Measurements from ENCODE around the gene GRM8.

GRM8 gene

DNA sequence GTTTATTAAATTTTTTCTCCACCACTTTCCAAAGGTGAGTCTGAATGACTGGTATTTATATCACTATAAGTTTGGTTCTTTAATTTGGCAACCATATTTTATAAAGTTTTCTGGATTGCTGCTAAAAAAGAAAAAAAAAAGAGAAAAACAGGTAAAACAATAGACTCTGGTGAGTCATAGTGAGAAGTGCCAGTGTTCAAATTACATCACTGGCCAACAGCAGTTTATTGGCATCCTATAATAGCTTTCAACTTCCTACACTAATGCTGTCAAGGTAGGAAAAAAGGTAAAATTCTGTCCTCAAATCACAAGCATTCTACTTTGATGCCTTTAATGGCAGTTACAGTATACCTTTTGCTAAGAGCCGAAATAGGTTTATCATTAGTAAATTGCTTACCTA lies 808.8 kb downstream of the GRM8 start:
- no peak for DNase-seq (ENCODE audit: low read depth in 2 of 2)

DNA sequence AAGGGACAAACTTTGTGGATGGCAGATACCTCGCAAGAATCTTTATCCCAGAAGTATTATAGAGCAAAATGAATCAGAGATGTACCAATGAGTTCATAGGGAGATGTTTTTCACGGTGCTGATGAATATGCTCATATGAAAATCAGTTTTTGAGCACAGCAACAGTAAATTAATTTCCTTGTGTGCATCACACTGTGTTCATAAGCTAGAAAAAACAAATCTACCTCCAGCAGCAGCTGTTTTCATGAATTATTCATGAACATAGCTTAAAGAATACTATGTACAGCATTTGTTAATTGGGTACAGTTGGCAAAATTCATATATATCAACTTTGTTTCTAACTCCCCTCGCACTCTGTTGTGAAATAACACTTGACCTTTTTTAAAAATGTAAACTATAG lies 809.8 kb downstream of the GRM8 start:
- no peak for DNase-seq (ENCODE audit: low read depth in 2 of 2)

DNA sequence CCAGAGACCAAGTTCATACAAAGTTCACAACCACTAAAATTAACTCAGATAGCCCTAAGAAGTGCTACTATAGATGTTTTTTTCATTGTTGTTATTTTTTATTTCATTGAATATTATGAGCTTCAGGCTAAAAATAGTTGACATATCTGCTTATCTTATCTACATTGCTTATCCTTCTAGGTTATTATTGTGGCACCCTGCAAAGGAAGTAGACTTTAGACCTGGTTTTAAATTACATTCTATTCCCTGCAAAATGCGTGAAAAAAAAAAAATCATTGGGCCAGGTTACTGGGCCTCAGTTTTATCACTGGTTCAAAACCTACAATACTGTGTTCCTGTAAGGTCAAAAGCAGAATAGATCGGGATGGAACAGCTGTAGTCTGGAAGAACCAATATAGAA lies 811.0 kb downstream of the GRM8 start:
- DNase-seq (ENCODE audit: low read depth in 2 of 2): no peak

DNA sequence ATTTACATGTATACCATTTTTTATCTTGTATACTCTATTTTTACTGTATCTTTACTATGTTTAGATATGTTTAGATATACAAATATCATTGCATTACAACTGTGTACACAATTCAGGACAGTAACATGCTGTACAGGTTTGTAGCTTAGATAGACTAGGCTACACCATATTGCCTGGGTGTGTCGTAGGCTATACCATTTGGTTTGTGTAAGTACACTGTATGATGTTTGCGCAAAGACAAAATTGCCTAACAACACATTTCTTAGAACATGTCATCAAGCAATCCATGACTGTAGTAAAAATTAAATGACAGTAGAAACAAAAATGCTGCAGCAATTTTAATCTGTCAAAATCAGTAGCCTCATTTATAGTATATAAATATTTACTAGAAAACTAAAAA lies 812.2 kb downstream of the GRM8 start:
- DNase-seq (ENCODE audit: low read depth in 2 of 2): no peak

DNA sequence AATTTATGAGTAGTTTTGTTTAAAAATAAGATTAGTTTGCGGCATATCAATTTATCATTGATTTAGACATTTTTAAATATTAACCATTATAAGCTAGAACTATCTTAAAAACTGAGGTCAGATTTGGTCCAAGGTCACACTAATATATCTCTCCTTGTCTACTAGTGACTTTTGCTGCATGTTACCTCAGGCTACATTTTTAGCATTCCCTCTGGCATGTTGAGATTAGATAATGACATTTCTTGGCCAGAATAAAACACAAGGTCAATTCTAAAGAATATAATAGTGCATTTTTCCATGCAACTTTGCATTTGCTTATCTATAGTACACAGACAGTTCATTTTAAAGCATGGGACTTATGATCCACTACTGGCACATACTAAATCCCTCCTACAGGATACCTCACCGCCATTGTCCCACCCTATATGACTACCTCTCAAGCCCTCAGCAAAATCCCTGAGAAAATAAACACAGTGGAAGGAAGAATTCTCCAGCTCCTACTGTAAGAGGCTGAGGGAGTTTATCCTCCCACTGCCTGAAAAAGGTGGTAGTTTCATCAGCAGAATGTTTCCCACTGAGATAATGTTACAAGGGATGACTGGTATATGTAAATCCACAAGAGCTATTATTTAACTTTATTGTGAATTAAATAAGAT lies 816.4 kb downstream of the GRM8 start:
- DNase-seq (ENCODE audit: low read depth in 2 of 2): no peak

DNA sequence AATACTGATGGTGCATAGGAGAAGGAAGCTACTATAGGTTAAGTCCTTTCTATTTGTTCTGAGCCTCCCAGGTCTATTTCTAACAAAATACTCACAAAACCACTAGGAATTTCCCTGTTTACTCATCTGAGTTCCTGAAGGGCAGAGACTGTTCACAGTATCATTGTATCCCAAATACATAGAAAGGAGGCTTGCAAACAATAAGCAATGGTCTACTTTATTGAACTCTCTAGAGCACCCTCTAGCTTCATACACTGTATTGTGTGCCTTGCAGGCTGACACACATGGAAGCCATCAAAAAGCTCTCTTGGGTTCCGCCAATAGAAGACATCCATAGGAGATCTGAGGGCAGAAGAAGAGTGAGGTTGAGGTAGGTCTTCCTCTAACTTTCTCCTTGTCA lies 826.1 kb downstream of the GRM8 start:
- DNase-seq (ENCODE audit: low read depth in 2 of 2): no peak

DNA sequence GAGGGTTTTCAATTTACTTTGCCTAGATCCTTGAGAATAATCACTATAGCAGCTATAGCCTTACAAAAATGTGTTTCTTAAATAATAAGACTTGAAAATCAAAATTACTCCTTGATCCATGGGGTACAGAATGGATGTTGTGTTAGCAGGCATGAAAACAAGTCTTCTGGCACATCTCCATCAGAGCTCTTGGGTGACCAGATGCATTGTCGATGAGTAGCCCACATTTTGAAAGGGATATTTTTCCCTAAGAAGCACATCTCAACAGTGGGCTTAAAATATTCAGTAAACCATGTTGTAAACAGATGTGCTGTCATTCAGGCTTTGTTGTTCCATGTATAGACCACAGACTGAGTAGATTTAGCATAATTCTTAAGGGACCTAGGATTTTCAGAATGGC lies 827.8 kb downstream of the GRM8 start:
- DNase-seq (ENCODE audit: low read depth in 2 of 2): no peak

DNA sequence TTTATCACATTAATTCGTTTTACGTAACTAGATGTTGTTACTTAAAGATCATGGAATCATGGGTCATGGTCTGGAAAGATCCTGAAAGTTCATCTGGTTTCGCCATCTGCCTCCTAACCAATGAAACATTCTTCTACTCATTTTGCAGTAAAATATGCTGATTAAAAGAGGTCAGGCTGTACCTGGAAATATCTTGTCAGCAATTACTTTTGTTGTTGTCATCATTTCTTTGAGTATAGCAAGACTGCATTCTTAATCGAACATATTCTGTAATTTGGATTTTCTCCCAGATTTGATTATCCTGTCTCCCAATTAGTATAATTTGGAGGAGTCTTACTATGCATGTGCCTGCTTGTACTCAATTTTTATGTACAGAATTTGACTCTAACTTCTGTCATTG lies 833.7 kb downstream of the GRM8 start:
- DNase-seq (ENCODE audit: low read depth in 2 of 2): no peak

DNA sequence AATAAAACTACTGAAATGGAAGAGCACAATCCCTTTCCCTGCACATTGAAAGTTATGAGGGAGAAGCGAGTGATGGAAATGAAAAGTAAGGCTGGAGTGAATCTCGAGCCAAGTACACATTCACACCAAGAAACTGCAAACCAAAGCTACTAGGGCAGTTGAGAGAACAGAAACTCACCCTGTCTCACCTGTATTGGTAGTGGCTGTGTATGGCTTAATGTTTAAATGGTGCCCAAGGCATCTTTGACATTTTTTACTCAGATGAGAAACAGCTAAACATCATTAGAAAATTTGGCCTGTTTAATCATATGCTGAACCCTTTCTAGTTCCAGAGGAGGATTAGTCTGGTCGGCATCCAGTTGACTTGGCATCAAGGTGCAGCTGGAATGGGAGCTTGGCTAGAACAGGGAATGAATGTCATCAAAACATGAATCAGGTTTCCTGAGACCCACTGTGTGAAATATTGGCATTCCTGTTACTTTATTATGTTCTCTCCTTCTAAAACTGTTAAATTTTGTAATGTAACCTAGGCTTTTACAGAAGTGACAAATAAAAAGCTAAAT lies 840.8 kb downstream of the GRM8 start:
- no peak for DNase-seq (ENCODE audit: low read depth in 2 of 2)

DNA sequence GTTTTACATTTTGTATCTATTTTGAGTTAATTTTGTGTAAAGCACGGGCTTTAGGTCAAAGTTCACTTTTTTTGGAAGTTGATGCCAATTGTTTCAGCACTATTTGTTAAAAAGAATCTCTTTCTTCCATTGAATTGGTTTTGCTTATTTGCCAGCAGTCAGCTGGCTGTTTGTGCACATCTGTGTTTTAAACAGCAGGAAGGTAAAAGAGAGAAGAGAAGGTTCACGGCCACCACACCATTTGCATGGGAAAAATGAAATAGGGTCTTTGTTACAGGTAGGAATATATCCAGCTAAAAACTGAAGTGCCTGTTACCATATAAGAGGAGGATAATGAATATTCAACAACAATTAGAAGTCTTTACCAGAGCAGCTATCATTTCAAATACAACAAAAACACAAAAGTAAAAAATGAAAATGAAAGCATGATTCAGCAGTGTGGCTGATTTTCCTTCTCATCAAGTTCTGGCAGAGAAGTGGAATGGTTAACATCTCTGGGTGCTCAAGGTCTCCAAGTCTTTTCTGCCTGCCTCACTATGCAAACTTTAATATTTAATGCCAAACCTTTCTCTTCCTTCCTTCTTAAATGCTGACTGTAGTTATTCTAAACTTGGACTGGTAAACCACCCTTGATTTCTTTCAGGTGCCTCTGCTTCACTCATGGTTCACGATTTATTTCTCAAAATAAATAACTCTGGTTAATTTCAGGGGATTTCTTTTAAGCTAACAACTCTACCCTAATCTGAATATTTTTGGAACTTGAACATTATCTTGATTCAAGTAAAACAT lies 841.5 kb downstream of the GRM8 start:
- DNase-seq (ENCODE audit: low read depth in 2 of 2): no peak

DNA sequence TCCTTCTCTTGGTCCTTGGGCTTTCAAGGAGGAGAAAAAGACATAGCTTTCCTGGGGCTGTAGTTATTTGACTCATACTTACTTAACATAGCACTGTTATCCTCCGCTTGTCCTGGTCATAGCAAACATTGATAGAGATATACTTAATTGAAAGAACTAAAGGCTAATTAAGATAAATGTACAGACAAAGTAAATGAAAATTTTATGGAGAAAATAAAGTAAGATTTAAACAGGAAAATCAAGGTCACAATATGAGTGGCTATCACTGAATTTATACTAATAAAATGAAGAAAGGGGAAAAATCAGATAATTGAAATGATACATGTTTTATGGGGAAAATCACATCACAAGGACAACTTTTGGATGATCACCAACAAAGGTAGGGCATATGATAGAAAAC lies 849.7 kb downstream of the GRM8 start:
- DNase-seq (ENCODE audit: low read depth in 2 of 2): no peak

DNA sequence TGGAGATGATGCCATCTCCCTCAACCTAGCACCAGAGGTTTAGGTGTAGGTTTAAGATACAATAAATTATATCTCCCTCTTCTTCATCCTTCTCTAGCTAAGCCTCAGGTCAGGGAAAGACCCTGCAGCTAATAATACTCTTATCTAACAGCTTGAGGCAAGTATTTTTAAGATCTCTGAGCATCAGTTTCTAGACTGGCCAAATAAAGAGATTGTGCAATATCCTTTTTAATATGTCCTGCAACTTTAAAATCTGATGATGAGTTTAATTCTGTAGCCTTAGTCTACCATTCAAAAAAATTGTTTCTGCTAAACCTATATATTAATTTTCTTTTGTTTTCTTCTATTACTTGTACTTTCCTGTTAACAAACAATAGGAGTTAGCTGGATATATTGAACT lies 850.8 kb downstream of the GRM8 start:
- no peak for DNase-seq (ENCODE audit: low read depth in 2 of 2)

DNA sequence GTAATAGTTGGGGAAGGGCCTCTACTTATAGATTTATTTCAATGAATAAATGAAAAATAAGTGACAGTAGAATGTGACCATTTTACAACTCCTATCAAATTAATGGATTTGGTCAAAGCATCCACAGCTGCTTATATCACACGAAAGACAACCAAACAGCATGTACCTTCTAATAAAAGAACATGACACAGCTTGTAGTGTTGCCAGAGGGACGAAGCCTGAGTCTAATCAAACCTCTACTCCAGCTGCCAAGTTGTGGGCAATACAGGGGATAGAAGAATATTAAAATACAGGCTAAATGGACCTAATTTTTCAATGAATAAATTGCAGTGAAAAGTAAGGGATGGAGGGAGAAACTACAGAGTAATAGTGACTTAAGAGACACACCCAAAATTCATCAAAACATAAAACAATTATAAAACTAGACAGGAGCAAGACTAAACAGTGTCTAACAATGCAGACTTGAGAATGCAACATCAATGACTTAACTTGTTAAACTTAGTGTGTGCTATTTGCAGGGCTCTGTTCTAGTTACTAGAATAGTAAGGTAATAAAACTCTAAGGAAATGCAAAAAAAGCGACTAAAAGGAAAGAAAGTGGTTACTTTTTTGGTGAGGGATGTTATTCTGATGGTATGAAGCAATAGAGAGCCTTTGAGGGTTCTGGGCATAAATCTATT lies 853.8 kb downstream of the GRM8 start:
- DNase-seq (ENCODE audit: low read depth in 2 of 2): no peak

DNA sequence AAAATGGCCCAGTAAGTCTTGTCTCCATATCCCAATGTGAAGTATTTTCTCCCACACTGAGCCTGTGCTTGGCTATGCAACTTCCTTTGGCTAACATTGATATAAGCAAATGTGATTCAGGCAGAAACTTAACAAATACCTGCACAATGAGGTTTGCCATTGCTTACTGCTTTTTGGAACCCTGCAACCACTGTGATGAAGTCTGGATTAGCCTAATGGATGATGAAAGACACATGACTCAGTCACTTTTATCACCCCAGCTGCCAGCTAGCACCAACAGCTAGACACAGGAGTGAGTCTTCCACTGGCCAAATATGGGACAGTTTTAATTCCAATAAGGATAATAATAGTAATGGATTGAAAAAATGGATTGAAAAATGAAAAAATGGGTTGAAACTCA lies 854.5 kb downstream of the GRM8 start:
- DNase-seq (ENCODE audit: low read depth in 2 of 2): no peak

DNA sequence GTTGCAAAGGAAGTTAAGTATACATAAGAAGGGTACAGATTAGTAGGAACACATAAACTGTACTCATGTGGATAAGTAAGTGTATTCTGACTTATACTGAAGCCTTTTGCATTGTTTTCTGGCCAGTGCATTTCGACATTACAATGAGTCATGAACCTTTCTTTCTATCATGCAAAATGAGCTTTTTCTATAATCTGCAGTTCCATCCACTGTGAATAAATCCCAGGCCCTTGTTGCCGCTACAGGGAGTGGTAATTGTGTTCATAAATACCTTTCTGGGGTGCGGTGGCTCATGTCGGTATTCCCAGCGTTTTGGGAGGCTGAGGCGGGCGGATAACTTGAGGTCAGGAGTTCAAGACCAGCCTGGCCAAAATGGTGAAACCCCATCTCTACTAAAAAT lies 858.3 kb downstream of the GRM8 start:
- DNase-seq (ENCODE audit: low read depth in 2 of 2): no peak

All from stimulated activated CD4-positive, alpha-beta T cell treated with anti-CD3 and anti-CD28 coated beads, Interleukin-1b, Interleukin-23, amount 100 ng/mL, for 4 hours (primary cell).